ENCODE results near the gene ME1.

The ME1 gene

GRCh38 chr6:83183082-83183828 lies 247.6 kb downstream of the ME1 start:
- DNase-seq = no peak

- DNase-seq = no peak
Observed at GRCh38 chr6:83182114-83182513, 248.7 kb downstream of the ME1 start.

GRCh38 chr6:83180426-83180950 lies 250.4 kb downstream of the ME1 start:
- no peak for DNase-seq

GRCh38 chr6:83176246-83176645 lies 254.6 kb downstream of the ME1 start:
- no peak for DNase-seq

- DNase-seq = no peak
Observed at GRCh38 chr6:83169511-83169910, 261.3 kb downstream of the ME1 start.

GRCh38 chr6:83169106-83169505 lies 261.7 kb downstream of the ME1 start:
- no peak for DNase-seq

- no peak for DNase-seq
Observed at GRCh38 chr6:83168556-83168955, 262.3 kb downstream of the ME1 start.

GRCh38 chr6:83167726-83168278 lies 263.0 kb downstream of the ME1 start:
- no peak for DNase-seq

Measured in NCI-H2107 (cell line).